Kidney tubule cell (primary cell): ENCODE data around the gene MTM1.

Source experiments
- DNase-seq: peaks from one replicate; pipeline ENCODE4 v3.0.0-alpha.2; 2018; ENCODE audit warnings: low spot score

Gene MTM1

DNA sequence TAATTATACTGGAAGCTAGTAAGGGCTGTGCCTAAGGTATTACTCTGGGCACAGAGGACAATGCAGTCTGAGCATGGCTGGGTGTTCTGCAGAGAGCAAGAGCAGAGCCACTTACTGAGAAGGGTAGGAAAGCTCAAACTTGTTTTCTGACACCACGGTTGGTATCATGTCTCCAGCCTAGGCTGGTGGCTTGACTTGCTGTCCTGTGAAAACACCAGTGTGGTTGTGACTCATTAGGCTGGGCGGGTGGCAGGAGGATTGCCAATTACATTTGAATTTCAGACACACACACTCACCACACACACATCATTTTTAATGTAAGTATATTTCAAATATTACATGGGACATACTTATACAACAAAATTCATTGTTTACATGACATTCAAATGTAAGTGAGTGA, 19.7 kb upstream of the MTM1 start:
- DNase-seq: peak; percentile 64

DNA sequence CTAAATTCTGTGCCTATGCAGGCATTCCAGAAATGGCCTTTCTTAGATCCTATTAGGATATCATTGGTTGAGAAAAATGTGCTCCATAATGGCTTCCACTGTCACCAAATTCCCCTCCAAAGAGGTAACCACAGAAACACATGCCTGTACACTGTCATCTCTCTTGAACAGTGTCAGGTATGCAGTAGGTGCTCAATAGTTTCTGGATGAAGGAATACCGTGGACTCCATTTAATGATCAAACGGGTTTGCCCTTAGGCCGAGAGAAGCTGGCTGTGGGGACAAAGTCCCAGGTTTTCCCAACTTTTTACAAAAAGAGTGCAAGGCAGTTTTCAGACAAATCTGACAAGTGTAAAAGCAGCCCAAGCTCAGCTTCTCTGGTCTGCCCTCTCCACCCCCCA, 16.5 kb upstream of the MTM1 start:
- no peak for DNase-seq

DNA sequence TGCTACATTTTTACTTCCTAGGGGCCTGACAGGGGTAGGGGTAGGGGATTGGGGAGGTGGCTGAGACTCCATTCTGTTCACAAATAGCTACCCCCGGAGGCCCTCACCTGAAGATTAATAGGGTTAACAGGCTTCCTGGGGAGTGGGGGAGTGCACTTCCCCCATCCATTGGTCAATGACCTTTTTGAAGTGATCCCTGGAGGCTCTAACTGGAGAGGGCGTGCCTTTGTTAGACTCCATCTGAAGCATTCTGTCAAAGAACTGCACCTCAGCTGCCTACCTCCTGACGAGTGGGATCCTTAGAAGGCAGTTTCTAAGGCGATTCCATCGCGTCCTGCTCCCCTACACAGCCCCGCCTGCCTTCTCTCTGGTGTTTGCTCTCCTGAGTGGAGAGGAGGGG, 10.0 kb upstream of the MTM1 start:
- no peak for DNase-seq

DNA sequence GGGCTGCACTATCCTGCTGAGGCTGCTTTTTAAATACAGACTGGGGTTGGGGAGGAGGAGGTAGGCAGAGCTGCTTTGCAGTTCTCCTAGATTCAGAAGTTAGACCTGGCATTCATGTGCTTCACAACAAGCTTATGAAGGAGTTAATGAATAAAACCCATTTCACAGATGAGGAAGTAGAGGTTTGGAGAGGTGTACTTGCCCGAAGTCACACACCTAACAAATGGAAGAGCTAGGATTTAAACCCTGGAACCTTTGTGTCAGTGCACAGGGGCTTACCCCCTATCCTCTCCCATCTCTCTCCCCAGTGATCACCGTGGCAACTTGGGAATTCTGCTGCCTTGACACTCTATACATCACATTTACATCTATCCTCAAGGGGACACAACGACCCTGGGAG, 3.6 kb upstream of the MTM1 start:
- no peak for DNase-seq

DNA sequence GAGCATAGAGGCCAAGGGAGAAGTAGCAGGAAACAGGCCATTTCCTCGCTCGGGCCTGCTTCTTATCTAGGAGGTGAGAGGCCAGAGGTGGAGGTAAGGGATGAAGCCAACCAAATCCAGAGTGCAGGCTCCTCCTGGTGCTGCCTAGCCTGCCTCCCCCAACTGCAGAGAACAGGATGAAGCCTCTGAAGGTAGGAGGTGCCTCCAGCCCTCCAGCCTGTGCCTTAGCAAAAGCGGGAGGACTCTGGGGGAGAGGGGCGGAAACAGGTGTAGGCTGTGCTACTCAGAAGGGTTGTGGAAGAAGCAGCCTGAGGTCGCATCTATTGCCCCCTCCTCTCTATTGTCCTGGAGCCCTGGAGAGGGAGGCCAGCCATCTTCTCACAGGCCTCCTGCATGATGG, 2.9 kb upstream of the MTM1 start:
- no peak for DNase-seq

DNA sequence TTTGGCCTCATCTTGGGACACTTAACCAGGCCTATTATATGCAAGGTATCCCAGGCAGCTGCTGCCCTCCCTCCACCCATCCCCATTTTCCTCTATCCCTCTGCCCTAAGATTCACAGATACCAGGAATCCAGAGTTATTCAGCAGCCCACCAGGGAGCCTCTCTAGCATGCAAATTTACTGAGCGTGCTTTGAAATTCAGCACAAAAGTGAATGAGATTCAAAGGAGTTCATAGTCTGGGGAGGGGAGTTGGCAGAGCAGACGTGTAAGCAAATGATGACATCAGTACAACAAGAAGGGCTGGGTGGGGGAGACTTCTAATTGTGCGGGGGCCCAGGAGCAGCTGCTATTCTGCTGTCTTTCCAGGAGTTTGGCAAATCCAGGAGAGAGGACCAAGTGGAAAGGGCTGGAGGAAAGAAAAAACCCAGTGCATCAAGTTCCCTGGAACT, 1.7 kb upstream of the MTM1 start:
- no peak for DNase-seq

DNA sequence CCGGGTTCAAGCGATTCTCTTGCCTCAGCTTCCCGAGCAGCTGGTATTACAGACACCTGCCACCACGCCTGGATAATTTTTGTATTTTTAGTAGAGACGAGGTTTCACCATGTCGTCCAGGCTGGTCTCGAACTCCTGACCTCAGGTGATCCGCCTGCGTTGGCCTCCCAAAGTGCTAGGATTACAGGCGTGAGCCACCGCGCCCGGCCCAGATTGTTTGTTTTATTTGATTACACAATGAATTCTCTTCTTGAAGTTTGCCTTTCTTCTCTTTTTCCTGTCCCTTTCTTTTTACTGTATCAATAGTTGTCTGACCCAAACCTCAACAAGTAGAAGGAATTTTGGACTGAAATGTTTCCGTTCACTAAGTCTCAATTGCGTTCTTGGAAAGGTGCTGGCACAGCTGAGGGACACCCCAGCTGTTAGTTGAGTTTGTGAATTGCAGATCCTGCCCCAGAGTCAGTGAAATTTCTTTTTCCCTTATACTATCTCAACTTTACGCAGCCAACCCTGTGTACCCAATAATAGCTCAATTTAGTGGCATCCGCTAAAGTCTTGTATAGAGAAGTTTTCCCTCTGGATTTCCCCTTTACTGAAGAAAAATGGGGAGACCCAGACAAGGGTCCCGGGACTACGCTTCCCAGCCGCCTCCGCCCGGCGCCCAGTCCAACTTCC, 639 bp upstream of the MTM1 start:
- no peak for DNase-seq

DNA sequence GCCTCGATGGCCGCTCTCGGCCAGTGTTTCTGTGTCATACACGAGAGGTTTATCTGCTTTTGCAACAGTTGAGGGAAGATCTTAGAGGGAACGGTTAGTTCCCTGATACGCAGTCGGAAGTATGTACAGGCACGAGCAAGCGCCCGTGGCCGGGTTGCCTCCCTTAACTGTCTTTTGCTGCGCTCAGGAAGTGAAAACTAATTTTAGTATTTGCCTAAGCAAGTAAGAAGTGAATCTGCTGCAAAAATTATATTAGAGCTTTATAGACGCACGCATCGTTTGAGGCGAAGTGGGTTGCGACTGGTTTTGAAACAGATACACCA, 695 bp downstream of the MTM1 start:
- peak; percentile 42 for DNase-seq

DNA sequence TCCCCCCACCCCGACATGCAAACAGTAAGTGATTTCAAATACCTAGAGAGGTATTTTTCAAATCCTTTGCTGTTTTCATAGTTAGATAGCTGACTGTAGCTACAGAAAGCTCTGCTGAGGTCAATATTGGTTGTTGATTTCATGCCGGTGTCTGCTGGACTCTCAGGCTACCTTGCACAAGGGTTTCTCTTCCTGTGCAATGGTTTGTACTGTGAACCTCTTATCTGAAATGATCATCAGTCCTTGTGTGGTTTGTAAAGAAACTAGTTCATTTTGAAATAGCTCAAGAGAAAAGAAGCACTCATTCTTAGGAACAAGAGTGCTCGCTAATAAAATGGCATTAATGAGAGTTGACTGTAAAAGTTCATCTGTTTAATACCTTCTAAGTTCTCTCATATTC, 2.1 kb downstream of the MTM1 start:
- no peak for DNase-seq

DNA sequence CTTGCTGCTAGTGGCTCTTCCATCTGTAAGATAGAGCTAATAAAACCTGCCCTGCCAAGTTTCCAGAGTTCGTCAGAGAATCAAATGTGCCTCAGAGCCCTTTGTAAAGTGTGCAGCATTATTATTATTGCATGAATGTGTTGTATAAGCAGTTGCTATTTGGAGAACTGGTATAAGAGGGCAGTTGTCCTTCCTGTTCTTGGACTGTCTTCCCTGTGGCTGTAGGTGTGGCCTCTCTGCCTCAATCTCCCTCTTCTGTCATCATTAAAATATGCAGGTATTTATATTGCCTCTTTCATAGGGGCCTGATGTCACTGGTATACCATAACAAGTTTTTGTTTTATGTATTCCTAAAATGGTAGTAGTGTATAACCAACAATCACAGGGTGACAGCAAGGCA, 3.8 kb downstream of the MTM1 start:
- no peak for DNase-seq

DNA sequence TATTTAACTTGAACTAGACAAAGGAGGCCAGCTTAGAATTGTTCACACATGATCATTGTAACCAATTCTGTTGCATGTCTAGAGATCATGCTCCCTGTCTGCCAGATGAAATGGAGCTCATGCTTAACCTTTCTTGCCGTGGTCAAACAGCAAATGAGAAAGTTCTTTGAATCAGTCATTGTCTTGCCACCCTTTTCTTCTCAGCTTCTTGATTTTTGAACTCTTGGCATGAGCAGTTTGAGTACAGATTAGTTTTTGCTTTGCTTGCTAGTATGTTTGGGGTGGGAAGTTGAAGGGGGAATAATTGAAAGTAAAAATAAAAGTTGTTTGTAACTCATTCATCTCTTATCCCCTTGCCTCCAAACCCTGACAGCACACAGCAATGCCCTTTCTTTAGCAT, 4.7 kb downstream of the MTM1 start:
- DNase-seq: no peak

DNA sequence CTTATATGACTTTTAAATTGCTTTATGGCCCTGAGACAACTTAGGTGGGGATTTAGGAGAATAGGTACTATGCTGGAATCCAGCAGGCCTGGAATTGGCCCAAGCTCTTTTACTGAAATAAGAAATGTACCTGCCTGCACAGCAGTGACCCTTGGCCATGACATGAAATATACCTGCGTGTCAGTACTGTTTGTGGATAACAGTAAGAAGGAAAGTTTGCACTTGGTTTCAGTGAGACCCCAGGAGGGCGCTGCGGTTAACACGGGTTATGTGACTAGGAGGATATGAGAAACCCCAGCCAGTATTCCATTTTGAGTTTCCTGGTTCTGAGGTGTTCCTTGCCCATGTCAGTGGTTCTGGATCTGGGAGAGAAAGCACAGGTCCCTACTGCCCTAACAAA, 5.3 kb downstream of the MTM1 start:
- DNase-seq: no peak

DNA sequence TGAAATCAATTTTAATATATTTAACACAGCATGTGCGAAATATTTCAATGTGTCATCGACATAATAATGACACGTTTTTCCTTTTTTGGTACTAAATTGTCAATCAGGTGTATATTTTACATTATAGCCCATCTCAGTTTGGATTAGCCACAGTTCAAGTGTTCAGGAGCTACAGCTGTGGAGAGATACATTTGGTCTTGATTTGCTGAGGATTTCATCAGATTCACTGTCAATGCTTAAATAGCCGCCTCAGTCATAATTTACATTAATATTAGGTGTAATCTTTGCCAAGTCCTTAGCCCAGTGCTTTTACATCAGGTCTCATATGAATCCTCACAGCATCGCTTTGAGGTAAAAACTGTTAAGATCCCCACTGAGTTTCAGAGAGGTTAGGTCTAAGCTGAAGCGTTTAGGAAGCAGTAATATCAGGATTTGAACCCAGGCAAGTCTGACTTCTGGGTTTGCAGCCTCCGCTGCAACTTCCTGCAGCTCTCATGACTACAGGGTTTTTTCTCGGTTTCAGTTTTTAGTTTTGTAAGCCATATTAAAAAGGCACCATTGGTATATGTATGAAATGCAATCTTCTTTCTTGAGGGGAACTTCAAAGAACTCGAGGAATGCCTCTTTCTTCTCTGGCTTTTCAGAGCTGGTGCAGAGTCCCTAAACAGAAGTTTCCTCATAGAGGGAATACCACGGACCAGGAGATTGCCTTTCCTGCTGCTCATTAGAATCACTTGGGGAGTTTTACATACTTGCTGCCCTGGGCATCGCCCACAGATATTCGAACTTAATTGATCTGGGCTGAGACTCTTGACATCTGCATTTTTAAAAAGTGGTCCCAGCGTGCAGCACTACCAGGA, 6.4 kb downstream of the MTM1 start:
- DNase-seq: no peak

DNA sequence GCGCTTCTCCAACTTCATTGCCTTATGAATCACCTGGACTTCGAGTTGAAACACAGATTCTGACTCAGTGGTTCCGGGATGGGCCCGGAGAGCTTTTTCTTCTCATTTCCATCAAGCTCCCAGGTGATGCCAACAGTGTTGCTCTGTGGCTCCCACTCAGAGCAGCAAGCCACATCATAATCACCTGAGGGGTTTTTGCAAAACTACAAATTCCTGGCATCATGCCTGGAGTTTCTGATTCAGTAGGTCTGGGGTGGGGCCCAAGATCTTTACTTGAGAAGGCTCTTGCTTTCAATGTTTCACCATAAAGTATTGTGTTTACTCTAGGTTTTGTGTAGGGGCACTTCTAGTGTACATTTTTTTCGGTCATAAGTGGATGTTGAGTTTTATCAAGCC, 7.0 kb downstream of the MTM1 start:
- DNase-seq: peak; percentile 86

DNA sequence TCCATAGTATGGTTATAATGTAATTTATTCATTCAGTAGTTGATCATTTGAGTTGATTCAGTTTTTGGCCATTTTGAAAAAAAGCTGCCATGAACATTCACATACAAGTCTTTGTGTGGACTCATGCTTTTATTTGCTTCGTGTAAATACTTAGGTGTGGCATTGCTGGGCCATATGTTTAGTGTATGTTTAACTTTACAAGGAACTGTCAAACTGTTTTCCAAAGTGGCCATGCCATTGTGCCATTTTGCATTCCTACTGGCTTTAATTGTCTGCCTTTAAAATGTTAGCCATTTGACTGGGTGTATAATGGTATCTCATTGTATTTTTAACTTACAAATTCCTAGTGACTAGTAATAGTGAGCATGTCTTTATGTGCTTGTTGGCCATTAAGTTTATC, 8.8 kb downstream of the MTM1 start:
- DNase-seq: no peak

DNA sequence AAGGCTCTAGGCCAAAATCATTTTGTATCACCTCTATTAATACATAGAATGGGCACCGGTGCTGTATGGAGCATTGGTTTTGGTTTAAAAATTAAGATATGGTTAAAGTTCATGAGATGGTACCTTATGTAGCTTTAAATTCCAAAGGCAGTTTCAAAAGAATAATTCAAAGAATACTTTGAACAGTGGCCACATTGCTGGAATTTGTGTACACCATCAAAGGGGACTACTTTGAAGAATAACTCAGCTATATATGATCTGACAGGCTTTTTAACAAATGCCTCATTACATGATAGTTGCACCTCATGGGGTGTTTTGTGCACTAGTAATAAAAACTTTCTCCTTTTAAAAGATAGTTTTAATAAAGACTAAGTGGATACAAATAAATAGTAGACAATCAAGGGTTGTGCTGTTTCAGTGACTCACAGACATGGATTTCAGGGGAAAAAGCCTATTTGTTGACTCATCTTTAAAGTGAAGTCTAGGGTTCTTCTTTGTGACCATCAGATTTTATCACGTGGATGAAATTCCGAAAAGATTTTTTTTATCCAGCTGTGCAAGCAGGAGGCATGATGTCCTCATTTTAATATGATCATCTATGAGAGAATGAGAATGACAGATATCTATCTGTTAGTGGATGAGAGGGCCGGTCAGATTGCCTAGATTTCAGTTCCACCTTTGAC, 12.8 kb downstream of the MTM1 start:
- DNase-seq: peak; percentile 65

DNA sequence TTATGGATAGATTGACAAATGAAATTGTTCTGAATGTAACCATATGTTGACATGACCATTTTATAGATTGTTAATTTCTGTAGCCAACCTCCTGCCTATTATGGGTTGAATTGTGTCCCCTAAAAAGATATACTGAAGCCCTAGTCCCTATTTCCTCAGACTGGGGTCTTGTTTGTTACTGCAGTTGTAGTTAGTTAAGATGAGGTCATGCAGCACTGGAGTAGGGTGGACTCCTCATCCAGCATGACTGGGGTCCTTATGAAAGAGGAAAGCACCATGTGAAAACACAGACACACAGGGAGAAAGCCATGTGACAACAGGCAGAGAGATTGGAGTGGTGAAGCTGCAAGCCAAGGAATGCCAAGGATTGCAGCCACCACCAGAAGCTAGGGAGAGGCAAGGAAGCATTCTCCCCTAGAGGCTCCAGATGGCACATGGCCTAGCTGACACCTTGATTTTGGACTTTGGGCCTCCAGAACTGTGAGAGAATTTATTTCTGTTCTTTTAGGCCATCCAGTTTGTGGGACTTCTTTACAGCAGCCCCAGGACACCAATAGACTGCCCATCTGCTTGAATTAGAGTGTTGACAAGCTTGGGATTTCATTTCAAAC, 14.0 kb downstream of the MTM1 start:
- no peak for DNase-seq

DNA sequence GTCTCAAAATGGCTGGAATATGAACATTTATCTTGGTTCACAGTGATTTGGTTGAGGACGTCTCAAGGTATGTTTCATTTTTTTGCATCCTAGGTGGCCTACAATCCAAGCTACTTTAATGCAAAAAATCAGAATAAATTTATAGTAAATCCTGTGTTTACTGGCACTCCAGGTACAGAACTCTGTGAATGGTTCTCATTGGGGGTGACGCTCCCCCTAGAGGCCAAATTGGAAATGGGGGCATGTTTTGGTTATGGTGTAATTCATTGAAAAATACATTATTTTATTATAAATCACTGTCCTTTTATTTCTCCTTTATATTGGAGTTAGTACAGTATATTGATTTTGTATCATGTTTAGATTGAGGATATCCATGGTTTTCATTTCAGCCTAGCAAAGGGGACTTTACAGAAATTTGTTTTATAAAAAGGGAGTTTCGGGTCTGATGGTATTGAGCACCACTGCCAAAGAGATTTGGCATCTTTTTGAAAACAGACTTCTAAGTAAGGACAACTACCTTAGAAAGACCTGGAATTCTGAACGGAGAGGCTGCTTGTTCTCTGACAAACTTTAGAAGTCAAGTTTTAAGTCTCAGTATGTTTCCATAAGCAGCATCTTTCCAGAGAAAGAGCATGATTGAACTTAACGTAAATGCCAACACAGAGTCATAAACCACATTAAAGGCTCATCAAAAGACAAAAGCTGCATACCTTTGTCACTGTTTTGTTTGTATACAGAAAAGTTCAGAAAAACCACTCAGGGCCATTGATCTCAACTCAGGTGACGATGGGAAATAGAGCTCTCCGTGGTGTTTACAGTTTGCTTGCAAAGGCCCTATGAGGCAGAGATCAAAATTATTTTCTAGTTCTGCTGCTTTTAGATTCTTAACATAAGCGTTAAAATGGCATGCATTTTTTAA, 19.4 kb downstream of the MTM1 start:
- DNase-seq: no peak

DNA sequence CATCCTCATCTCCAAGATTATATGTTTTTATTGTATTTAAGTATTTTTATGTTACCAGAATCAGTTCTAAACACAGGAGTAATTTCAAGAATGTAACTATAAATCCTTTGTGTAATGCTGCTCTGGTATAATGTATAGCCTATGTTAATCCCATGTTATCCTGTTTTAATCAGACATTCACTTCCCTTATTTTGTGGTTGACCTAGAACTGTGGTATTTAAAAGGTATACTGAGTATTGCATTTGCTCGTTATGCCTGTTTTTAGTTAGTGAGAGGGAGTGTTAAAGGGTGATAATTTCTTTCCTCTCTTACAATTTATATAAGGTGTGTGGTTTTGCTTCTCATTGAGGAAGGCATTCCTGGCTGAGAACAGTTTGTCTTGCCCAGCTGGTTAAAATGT, 26.2 kb downstream of the MTM1 start:
- DNase-seq: no peak

DNA sequence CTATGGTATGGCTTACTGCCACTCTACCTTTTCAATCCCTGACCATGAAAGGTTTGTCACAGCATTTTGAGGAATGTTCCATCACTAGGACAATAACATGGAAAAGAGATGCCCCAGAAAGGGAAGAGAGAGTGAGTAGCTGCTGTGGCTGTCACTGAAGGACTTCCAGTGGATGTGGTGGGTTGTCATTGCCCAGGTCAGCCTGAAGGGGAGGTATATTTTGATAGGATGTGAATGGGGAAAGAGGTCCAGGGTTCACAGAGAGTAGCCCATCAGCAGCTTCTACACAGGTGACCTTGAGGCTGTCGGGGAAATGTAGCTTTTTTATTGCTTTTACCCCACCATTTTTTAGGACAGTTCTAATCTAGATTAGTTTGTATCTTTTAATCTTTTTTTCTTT, 30.8 kb downstream of the MTM1 start:
- DNase-seq: no peak

DNA sequence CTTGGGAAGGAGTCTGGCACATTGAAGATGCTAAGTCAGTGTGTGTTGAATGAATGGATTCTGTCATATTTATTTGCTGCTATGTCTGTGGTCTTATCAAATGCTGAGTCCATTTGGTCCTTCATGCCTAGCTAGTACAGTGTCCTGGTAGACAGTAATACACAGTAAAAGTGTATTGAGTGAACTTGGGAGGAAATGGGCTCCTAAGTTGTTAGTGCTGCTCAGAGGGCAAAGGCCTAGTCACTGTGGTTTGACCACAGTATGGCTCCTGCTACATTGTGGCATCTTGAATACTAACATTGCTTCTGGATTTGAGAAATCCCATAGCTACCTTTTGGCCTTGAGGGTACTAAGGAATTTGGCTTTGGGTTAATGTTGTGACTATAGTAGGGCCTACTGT, 33.9 kb downstream of the MTM1 start:
- DNase-seq: no peak

DNA sequence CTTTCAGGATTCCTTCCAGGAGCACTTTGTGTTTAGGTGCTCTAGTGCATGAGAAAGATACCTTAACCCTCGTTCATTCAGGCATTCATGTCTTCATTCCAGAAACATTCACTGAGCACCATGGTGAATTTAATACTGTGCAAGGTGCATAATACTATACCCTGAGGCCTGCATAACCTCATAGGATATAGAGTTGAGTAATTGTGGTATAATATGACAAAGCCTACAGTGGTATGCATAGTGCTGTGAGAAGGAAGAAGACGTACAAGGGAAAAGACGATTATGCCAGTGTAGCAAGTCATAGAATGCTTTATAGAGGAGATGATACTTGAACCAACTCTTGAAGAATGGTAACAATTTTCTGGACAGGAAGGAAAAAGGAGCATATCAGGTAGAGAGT, 34.3 kb downstream of the MTM1 start:
- DNase-seq: no peak
